NCI-H345 treated with DMSO at 0.1 percent for 48 hours (cell line): Measurements from ENCODE around the gene HIRA.

Experiments used
- DNase-seq: peaks from one replicate; lab custom pipeline; 2025; ENCODE audit not compliant: unreplicated experiment; lab: John Stamatoyannopoulos, UW

The HIRA gene

DNA sequence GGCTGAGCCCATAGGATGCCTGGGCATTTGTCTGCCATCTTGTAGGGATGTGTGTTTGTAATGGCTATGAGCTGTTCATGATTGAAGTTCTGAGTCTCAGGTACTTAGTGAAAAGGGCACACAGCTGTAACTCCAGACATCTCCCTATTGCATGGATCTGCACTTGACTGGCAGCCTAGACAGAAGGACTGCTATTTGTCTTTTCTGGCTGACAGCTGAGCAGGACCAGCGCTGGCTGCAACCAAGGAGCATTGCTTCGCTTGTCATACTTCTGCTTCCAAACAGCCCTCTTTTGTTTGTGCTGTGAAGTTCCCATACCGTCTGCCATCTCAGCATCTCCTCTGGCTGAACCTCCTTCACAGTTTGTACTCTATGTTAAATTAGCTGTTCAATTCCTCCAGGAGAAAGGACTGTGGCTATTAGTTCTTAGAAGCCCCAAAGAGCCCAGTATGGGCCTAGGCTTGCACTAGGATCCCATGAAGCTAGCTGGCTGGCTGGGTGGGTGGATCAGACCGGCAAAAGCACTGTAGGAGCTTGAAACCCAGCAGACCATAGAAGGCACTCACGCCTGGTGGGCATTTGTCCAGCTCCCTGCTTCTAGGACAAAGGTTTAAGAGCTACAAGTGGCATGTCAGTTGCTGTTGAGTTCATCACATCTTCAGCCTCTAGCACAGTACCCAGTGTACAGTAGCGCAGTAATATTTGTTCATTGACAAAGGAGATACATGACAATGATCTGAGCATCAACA is 20.4 kb downstream of the HIRA start:
- DNase-seq, result no peak

DNA sequence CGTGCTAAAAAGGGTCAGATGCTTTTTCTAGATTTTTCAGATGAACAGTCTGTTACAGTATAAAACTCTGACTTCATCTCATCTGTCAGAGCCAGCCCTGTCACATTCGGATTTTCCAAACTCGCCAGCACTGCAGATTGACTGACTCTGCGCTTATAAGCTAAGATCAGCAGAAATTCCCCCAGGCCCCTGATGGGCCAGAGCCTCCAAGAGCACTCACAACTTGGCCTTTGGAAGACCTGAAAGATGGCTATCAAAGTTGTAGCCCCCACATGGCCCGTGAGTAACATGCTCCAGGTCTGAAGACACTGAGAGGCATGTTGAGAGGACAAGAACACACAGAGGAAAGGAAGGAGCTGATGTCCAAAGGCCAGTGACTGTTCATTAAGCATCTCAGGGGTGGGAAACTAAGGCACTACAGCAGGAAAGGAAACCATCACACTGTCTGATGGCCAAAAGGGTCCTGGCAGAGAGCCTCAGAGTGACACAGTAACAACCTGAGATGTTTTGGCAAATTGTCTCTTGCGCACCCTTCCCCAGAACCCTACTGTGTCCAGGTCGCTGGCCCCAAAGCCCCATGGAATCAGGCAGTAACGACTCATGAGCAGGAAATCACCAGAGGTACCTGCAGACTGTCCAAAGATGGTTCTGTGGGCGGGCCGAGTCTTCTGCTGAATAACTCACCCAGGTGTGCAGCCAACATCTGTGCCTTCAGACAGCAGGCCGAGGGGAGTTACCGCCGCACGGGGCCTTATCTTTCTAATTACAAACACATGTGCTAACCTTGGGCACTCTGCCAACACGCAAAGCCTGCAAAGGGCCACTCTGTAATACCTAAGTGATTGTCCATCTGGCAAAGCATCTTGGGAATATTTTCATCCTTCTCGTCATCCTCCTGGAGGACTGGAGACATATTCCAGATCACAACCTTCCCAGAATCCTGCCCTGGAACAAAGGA is 23.6 kb downstream of the HIRA start:
- no peak for DNase-seq

DNA sequence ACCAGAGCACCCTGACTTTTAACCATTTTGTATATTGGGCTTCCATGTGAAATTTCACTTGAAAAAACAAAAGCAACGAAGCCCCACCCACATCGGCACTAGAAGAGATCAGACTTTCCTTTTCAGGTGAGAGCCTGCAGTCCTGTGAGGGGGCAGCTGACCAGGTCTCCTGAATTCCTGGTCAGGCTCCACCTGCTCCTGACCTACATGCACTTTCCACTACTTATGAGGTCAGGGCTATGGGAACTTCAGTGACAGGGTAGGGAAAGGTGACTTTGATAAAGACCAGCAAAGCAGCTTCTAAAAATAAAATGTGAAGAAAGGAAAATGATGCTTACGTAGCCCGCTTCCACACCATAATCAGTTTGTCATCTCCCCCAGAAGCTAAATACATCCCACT is 24.7 kb downstream of the HIRA start:
- DNase-seq, result no peak

GRCh38 chr22:19406281-19406811 is 25.2 kb downstream of the HIRA start:
- DNase-seq, result no peak

DNA sequence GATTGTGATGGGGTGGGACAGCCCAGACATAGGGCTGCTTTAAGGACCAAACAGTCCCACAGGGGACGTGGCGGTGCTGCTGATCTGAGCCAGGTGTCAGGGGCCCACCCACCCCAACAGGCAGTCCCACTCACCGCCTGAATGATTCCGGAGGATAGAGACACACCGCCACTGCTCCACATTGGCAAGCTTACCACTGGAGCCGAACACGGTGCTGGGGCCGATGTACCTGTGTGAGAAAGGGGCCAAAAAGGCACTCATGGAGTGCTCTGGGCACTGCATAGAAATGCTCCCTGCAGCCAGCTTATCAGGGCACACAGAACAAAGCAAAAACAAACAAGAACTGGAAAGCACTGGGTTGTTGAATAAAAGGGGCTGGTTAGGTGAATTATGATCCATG is 25.9 kb downstream of the HIRA start:
- DNase-seq, result no peak

- no peak for DNase-seq
These were observed 26.4 kb downstream of the HIRA start for GRCh38 chr22:19405133-19405532.

DNA sequence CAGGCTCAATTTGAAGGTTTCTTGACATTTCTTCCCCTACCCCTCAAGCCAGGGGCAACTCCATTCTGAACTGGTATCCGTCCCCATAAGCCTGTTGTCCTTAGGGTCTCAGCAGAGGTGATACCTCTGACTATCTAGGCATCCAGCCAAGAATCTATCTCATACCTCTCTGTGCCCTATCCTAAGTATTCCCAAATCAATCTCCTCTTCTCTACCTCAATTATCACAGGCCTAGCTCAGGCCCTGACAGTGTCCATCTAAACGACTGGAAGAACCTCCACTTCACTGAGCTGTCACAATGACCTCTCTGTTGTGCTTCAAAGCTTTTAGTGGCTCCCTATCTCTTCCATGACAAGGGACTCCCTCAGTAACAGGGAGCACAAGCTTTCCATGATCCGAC is 26.9 kb downstream of the HIRA start:
- no peak for DNase-seq

GRCh38 chr22:19402642-19403191 is 28.8 kb downstream of the HIRA start:
- no peak for DNase-seq

DNA sequence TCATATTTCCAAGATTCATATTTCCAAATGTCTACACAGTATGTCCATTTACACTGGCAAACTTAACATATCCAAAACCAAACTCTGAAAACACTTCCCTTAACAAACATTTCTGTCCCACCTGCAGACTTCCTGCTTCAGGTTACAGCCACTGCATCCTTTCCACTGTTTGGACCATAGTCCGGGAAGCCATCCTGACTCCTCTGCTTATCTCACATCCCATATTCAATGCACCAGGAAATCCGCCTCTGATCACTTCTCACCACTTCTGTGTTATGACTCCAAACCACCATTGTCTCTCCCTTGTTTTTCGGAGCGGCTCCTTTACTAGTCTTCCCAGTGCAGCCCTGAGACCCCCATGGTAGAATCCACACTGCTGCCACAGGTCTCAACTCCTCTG is 30.1 kb downstream of the HIRA start:
- no peak for DNase-seq

GRCh38 chr22:19400881-19401280 is 30.7 kb downstream of the HIRA start:
- DNase-seq, result no peak

DNA sequence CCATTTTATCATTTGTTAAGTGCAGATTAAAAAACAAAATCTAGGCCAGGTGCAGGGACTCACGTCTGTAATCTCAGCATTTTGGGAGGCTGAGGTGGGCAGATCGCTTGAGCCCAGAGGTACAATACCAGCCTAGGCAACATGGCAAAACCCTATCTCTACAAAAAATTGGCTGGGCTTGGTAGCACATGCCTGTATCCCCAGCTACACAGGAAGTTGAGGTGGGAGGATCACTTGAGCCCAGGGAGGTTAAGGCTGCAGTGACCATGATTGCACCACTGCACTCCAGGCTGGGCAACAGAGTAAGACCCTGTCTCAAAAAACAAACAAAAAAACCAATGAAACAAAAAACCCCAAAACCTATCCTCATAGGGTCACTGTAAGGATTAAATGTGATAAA is 32.9 kb downstream of the HIRA start:
- DNase-seq, result no peak

DNA sequence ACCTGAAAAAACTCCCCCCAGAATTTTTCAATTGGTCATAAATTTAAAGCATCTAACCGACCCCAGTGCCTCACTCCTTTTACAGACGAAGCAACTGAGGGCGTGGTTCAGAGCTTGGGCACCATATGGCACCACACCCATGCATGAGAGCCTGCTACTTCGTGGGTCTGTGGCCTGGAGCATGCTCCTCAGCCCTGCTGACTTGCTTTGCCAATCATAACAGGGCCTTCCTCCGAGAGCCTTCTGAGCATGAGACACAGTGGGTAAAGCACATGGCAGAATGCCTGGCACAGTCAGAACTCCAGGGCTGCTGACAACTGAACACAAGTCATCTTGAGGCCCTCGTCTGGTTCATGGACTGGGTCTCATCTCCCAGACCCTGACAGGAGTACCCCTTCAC is 33.3 kb downstream of the HIRA start:
- no peak for DNase-seq

- DNase-seq, result no peak
These were observed 33.8 kb downstream of the HIRA start for GRCh38 chr22:19397734-19398104.

DNA sequence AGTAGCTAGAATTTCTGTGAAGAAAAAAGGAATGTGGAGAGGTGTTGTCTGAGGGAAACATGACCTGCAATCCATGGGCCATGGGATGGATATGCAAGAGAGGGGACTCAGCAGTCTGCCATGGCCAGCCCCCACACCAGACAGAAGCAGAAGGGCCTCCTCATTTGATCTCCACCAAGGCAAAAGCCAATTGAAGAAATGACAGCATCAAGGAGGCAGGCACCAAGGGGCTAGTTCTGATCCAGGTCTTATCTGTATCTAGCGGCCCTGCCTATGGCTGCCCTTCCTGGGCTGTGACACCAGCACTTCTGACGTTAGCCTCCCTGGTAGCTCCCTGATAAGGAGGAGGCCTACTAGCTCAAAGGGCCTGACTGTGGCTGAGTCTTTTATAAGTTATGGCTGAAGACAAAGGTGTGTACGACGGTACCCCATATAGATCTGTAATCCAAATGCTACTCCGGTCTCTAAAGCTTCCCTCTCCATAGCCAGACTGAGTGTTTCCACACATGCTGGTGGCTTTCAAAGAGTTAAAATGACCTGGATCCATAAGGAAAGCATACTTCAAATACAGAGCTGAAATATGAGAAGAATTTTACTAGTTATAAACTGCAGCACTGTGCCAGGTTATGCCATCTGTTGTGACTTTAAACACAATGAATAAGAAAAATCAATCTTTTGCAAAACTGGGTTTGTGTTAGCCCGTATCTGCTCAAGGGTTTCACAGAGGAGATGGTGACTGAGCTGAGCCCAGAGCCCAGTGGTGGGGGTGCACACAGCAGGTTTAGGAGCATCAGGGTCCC is 34.4 kb downstream of the HIRA start:
- no peak for DNase-seq

- no peak for DNase-seq
These were observed 35.0 kb downstream of the HIRA start for GRCh38 chr22:19396561-19396933.

DNA sequence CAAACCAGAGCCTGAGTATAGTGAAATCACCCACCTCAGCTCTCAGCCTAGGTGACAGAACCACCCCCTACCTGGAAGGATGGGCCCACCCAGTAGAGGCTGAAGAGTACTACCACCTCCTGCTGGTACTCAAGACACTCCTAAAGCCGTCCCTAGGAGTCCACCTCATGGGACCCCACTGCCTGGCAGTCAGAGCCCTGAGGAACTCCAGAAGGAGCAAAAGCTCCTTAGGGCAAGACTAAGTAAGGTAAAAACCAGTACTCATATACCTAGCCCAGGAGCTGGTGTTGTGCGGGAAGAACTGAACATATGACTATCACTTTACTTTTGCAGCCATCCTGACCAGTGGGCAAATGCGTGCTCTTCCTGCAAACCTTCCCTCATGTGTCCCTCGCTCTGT is 36.3 kb downstream of the HIRA start:
- DNase-seq, result no peak

DNA sequence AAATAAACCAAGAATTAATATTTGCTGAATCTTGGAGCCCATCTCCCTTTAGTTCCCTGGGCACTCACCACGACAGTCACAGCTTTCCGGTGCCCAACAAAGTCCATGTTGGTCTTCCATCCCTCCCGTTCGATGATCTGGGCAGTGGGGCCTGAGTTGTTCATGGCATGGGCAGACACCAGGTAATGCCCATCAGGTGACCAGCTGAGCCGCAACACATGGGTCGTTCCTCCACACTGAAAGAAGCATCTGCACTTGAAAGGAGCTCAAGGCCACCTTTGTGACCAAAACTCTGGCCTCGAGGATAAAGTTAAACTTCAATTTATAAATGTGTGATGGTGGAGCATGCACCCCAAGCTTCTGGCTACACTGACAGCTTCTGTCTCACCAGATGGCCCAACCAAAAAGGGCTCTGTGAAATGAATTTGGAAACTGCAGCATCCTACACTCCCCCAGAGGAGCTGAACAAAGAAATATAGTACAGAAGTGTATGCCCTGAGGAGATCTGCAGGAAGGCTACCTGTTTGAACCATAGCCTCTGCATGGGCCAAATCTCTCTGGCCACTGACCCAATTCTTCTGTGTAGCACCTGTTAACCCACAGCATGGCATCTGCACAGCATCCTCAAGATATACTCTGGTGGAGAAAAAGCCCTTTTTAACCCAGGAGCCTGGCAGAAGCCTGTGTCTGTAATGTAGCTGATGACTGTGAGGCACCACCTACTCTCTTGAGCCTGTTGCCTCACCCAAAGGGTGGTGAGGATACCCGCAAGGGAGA is 37.1 kb downstream of the HIRA start:
- DNase-seq, result no peak

- DNase-seq, result no peak
These were observed 37.8 kb downstream of the HIRA start for GRCh38 chr22:19393704-19394103.

DNA sequence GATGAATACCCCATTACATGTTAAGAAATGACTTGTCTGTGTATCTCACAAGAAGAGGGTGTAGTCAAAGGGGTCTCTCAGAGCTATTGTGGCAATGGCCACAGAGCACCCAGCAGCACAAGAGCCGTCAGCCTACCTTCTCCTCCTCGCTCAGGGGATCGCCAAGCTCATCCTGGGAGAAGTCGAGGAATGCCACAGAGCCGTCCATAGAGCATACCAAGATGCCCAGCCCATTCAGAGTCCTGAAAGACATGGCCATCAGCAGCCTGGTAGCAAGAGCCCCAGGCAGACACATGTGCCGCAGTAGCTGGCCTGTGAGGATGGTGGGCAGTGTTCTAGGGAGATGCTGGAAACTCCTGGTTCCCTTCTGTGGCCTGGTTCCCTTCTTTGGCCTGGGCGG is 44.0 kb downstream of the HIRA start:
- no peak for DNase-seq

DNA sequence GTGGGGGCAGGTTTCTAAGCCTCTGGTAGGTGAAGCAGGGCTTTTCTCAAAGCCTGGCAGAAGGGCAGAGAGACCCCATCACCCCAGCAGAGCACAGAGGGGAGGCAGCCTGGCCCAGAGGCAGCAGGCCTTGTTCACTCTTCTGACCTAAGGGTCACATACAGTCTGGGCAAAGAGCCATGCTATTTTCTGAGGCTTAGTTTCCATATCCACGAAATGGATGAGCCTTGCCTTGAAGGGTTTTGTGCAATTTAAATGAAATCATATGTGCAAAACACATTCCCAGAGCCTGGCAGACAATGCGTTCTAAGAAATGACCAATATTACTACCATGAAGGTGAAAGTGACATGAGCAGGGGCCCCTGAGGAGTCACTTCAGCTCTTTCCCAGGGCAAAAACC is 44.5 kb downstream of the HIRA start:
- no peak for DNase-seq
